IMR-90 (cell line): ENCODE measurements around the gene BFAR. TPM values are rescaled to one million over a fixed set of nuclear protein-coding genes. Genes with fewer than 3 reads are reported as not detected.
A peak's percentile ranks its signal among the peaks of the same experiment; 100 is the strongest.

ENCODE experiments used
- ATAC-seq: fragments of 200-7000 bp; cut with Tn5 transposase; 2 replicates; pipeline ENCODE4 v1.9.1; 2020; ENCODE audit warnings: low read depth, mild to moderate bottlenecking, moderate library complexity
- BruUV-seq: library from RNA; stranded (reverse); fragments of 400-500 nt; replicated peaks from 2 replicates; lab custom pipeline; 2021; lab: Mats Ljungman, UMichigan
- CTCF ChIA-PET: fragments of 300-600 bp; formaldehyde crosslinking; extraction: SDS; loops from one replicate; lab custom pipeline; 2021; ENCODE audit warnings: antibody characterized with exemption; lab: Yijun Ruan, JAX
- POLR2A ChIA-PET: fragments of 300-600 bp; sonication (Branson Sonifier 250); formaldehyde crosslinking; loops from one replicate; lab custom pipeline; 2022; ENCODE audit warnings: antibody characterized with exemption; ENCODE audit not compliant: unreplicated experiment; lab: Charles Lee
- DNase-seq: peaks from one replicate; pipeline ENCODE4 v3.0.0; 2013
- H2AFZ ChIP-seq: replicated peaks from 2 replicates; pipeline ENCODE3; 2013; ENCODE audit warnings: low read length, mild to moderate bottlenecking; ENCODE audit not compliant: poor library complexity
- H2AK5ac ChIP-seq: 2 replicates; pipeline ENCODE4 v1.6.1; 2013; ENCODE audit warnings: low read depth, low read length, inconsistent platforms
- H2AK9ac ChIP-seq: replicated peaks from 2 replicates; pipeline ENCODE3; 2013; ENCODE audit warnings: mild to moderate bottlenecking, low read depth, low read length, moderate library complexity; ENCODE audit not compliant: poor library complexity
- H2BK120ac ChIP-seq: 2 replicates; pipeline ENCODE4 v1.6.1; 2013; ENCODE audit warnings: low read depth, low read length, inconsistent platforms
- H2BK15ac ChIP-seq: 3 replicates; pipeline ENCODE4 v1.6.1; 2013; ENCODE audit warnings: low read depth, low read length, inconsistent platforms
- H2BK20ac ChIP-seq: 2 replicates; pipeline ENCODE4 v1.6.1; 2013; ENCODE audit warnings: low read depth, mild to moderate bottlenecking, inconsistent platforms, low read length, moderate library complexity
- H2BK5ac ChIP-seq: 2 replicates; pipeline ENCODE4 v1.6.1; 2013; ENCODE audit warnings: mild to moderate bottlenecking, low read depth, low read length, inconsistent platforms; ENCODE audit not compliant: poor library complexity, severe bottlenecking
- H3K14ac ChIP-seq: replicated peaks from 2 replicates; pipeline ENCODE4 v1.6.1; 2013; ENCODE audit warnings: low read depth, low read length, inconsistent platforms
- H3K18ac ChIP-seq: 2 replicates; pipeline ENCODE4 v1.6.1; 2013; ENCODE audit warnings: low read depth, low read length, control low read depth
- H3K23ac ChIP-seq: 2 replicates; pipeline ENCODE4 v1.6.1; 2013; ENCODE audit warnings: low read depth, low read length, inconsistent platforms
- H3K27ac ChIP-seq: 2 replicates; pipeline ENCODE4 v1.5.1; 2013; ENCODE audit warnings: mild to moderate bottlenecking, control low read depth, low read length; ENCODE audit not compliant: insufficient read depth
- H3K27me3 ChIP-seq: 2 replicates; pipeline ENCODE4 v1.6.1; 2013; ENCODE audit warnings: low read length; ENCODE audit not compliant: control insufficient read depth, insufficient read depth
- H3K36me3 ChIP-seq: 2 replicates; pipeline ENCODE4 v1.6.1; 2013; ENCODE audit warnings: low read length, mixed read lengths; ENCODE audit not compliant: control insufficient read depth, insufficient read depth
- H3K4ac ChIP-seq: 2 replicates; pipeline ENCODE4 v1.6.1; 2013; ENCODE audit warnings: low read depth, low read length, inconsistent platforms
- H3K4me1 ChIP-seq: 2 replicates; pipeline ENCODE4 v1.6.1; 2013; ENCODE audit warnings: low read length, mixed read lengths; ENCODE audit not compliant: control insufficient read depth, insufficient read depth
- H3K4me2 ChIP-seq: 2 replicates; pipeline ENCODE4 v1.6.1; 2013; ENCODE audit warnings: low read depth, mild to moderate bottlenecking, control low read depth, low read length, moderate library complexity
- H3K4me3 ChIP-seq: 2 replicates; pipeline ENCODE4 v1.5.1; 2013; ENCODE audit warnings: low read depth, mild to moderate bottlenecking, control low read depth, low read length, moderate library complexity; ENCODE audit not compliant: insufficient read depth
- H3K56ac ChIP-seq: 2 replicates; pipeline ENCODE4 v1.6.1; 2013; ENCODE audit warnings: low read length, inconsistent platforms; ENCODE audit not compliant: insufficient read depth; ENCODE audit errors: extremely low read depth
- H3K79me1 ChIP-seq, 2 experiments: 2 replicates each; pipeline ENCODE4 v1.6.1; 2013; ENCODE audit warnings: low read length in 2 of 2, inconsistent platforms in 1 of 2, low read depth in 1 of 2
- H3K9ac ChIP-seq: 2 replicates; pipeline ENCODE4 v1.6.1; 2013; ENCODE audit warnings: low read depth, low read length, control low read depth
- H3K9me1 ChIP-seq: 2 replicates; pipeline ENCODE4 v1.6.1; 2013; ENCODE audit warnings: low read length, inconsistent platforms; ENCODE audit not compliant: insufficient read depth
- H3K9me3 ChIP-seq: 2 replicates; pipeline ENCODE4 v1.6.1; 2013; ENCODE audit warnings: low read length; ENCODE audit not compliant: control insufficient read depth, insufficient read depth
- H4K20me1 ChIP-seq: 2 replicates; pipeline ENCODE4 v1.6.1; 2013; ENCODE audit warnings: low read length, inconsistent platforms; ENCODE audit not compliant: insufficient read depth
- H4K5ac ChIP-seq: 2 replicates; pipeline ENCODE4 v1.6.1; 2013; ENCODE audit warnings: mild to moderate bottlenecking, low read depth, low read length, control low read depth
- H4K8ac ChIP-seq, 2 experiments: 2 replicates each; pipeline ENCODE4 v1.6.1; 2013; ENCODE audit warnings: low read depth in 2 of 2, low read length in 2 of 2, control low read depth in 1 of 2, inconsistent platforms in 1 of 2
- H4K91ac ChIP-seq: 2 replicates; pipeline ENCODE4 v1.6.1; 2013; ENCODE audit warnings: low read depth, low read length, inconsistent platforms; ENCODE audit not compliant: insufficient read depth
- CTCF ChIP-seq: conservative IDR thresholded peaks from 2 replicates; pipeline ENCODE4 v1.5.1; 2012; ENCODE audit warnings: mild to moderate bottlenecking, low read depth, low read length, improper control_type of control experiment
- POLR2A ChIP-seq: IDR thresholded peaks from 2 replicates; pipeline ENCODE4 v1.6.1; 2012; ENCODE audit warnings: mild to moderate bottlenecking, low read depth, low read length
- WGBS, 2 experiments: methylation state at CpG; one replicate each; pipeline versions ENCODE4 v1.1.5 to v1.1.7; 2013; ENCODE audit warnings: missing lambda C conversion rate in 2 of 2; ENCODE audit not compliant: insufficient read length in 1 of 2; ENCODE audit errors: extremely low coverage in 2 of 2; 5-methylcytosine and 5-hydroxymethylcytosine counted together
- dilution Hi-C: fragments of 300-500 bp; cut with HindIII; formaldehyde crosslinking; loops from one replicate; pipeline ENCODE4 v1.14.3; 2018; ENCODE audit warnings: low sequenced_read_pairs; ENCODE audit not compliant: unreplicated experiment
- in situ Hi-C: fragments of 300-500 bp; cut with MboI; formaldehyde crosslinking; loops from 3 replicates; pipeline ENCODE4 v1.14.3; 2019; ENCODE audit warnings: low sequenced_read_pairs, inconsistent platforms, mixed read lengths
- intact Hi-C: fragments of 100-400 bp; cut with micrococcal nuclease; formaldehyde crosslinking; loops from 2 replicates; pipeline ENCODE4 v1.10.0; 2022
- polyA plus RNA-seq, 3 experiments: library from polyadenylated mRNA; depleted of rRNA; stranded (reverse); fragments of >200 nt; gene quantifications; 2 replicates each; pipeline ENCODE4 v1.2.3, GENCODE V29; 2012; ENCODE audit warnings: low replicate concordance in 1 of 3
- total RNA-seq: library from RNA; depleted of rRNA; stranded (reverse); fragments of >200 nt; gene quantifications from 2 replicates; pipeline ENCODE4 v1.2.3, GENCODE V29; 2012

Gene BFAR
- total and polyA plus RNA-seq, 2 of the 4 experiments (the other 2 are of a cell fraction): 46.6 to 56.5 TPM

DNA sequence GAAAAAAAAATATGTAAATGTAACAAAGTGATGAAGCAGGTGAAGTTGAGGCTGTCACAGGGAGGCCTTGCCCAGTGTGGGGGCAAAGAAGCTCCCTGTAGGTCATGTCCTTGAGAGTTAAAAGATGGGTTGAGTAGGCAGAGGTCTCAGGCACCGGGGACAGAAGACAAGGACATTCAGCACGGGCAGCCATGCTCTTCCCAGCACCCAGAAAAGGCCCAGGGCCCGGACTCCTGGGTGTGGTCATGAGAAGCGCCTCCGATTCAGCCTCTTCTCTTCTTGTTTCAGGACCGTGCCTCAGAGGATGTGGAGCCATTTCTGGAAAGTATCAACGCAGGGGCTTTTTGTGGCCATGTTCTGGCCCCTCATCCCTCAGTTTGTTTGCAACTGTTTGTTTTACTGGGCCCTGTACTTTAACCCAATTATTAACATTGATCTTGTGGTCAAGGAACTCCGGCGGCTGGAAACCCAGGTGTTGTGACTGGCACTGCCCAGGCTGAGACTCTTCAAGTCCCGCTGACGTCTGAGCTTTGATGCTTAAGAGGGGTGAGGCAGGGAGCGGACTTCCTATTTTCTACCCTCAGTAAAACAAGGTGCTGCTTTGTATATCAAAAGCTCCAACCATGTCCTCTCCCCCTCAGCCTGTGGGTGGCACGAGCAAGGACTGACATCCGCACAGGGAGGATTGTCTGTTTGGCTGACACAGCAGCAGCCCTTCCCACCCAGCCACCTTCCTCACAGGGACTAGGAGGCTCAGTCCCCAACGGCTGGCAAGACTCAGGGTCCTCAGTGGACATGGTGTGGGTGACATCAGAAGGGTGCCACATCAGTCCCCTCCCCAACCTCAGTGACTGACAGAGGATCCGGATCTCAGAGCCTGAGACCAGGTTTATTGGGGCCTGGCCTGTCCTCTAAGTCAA is 34.9 kb downstream of the BFAR start:
- H4K8ac ChIP-seq: no peak overlapping the region
- ATAC-seq (no peak), DNase-seq (no peak)
- H4K20me1 ChIP-seq: no peaks in the 10 kb centered on the region
- intact Hi-C loops: no loop called here
- POLR2A ChIA-PET: no interaction called here
- H3K4me3 ChIP-seq: no peak overlapping the region
- H3K4ac ChIP-seq: no peak overlapping the region
- in situ Hi-C loops: no loop called here
- H2AK5ac ChIP-seq: no peak overlapping the region
- H3K14ac ChIP-seq: no peak overlapping the region
- H2BK5ac ChIP-seq: no peak overlapping the region
- no peaks in the 10 kb centered on the region for H3K4me1 ChIP-seq
- H2BK20ac ChIP-seq: no peak overlapping the region
- H3K56ac ChIP-seq: no peak overlapping the region
- 92% methylated on average over 6 of the region's 16 CpGs; no CpG with 5 or more reads in 1 of the 2 experiments for WGBS, 2 experiments
- TF ChIP-seq CTCF: no peak
- TF ChIP-seq POLR2A: no peak
- H3K9me1 ChIP-seq: 0 out of 2 replicates have a peak, but pooled peaks cover 3% of the 10 kb centered on the region
- H3K79me1 ChIP-seq: no peaks in the 10 kb centered on the region
- H3K18ac ChIP-seq: no peak overlapping the region
- no peak overlapping the region for H4K5ac ChIP-seq
- H3K23ac ChIP-seq: no peak overlapping the region; the same call in 1 of the 2 replicates
- H2AK9ac ChIP-seq: peak overlapping the region; percentile 11
- dilution Hi-C loops: no loop called here
- H2BK120ac ChIP-seq: no peak overlapping the region
- BruUV-seq: TSS peak; percentile 70
- H2BK15ac ChIP-seq: no peak overlapping the region
- peak overlapping the region; percentile 3 for H2AFZ ChIP-seq
- no peak overlapping the region for H3K27ac ChIP-seq
- no peaks in the 10 kb centered on the region for H3K27me3 ChIP-seq
- H3K36me3 ChIP-seq: peaks cover 35% of the 10 kb centered on the region
- H4K91ac ChIP-seq: no peak overlapping the region
- H3K9ac ChIP-seq: no peak overlapping the region
- no peaks in the 10 kb centered on the region for H3K9me3 ChIP-seq
- H3K4me2 ChIP-seq: no peak overlapping the region
- CTCF ChIA-PET: no interaction called here
